SU-DHL-6 (cell line): ENCODE results near the gene ALCAM.

ENCODE experiments used
- H2AFZ ChIP-seq: fragments of 200-600 bp; sonication (generic); 2 replicates; pipeline ENCODE4 v1.6.1; 2014; ENCODE audit warnings: low read depth, mild to moderate bottlenecking, moderate library complexity, mixed read lengths, antibody characterized with exemption, low read length; ENCODE audit not compliant: severe bottlenecking
- H3F3A ChIP-seq: fragments of 200-600 bp; shearing (Covaris generic); 2 replicates; pipeline ENCODE4 v1.6.0; 2016; ENCODE audit warnings: antibody characterized with exemption, mild to moderate bottlenecking; ENCODE audit not compliant: insufficient read depth
- H3K27ac ChIP-seq: fragments of 200-600 bp; sonication (generic); 2 replicates; pipeline ENCODE4 v1.5.1; 2016; ENCODE audit warnings: low read depth, mild to moderate bottlenecking, low read length, moderate library complexity, mixed read lengths
- H3K27me3 ChIP-seq: fragments of 200-600 bp; sonication (generic), shearing (Covaris generic); 2 replicates; pipeline ENCODE4 v1.6.0; 2014; ENCODE audit warnings: mild to moderate bottlenecking, low read length
- H3K36me3 ChIP-seq: fragments of 200-600 bp; sonication (generic); 2 replicates; pipeline ENCODE4 v1.6.1; 2014; ENCODE audit warnings: mild to moderate bottlenecking, low read length, mixed read lengths
- H3K4me2 ChIP-seq: fragments of 300-600, 200-600 bp; shearing (Covaris generic), sonication (generic); 2 replicates; pipeline ENCODE4 v1.6.0; 2014; ENCODE audit warnings: low read length, low read depth, mild to moderate bottlenecking; ENCODE audit not compliant: poor library complexity, severe bottlenecking
- H3K4me3 ChIP-seq: fragments of 200-600 bp; sonication (generic); 2 replicates; pipeline ENCODE4 v1.5.1; 2014; ENCODE audit warnings: antibody characterized with exemption, low read length, mild to moderate bottlenecking, mixed read lengths; ENCODE audit not compliant: insufficient read depth, poor library complexity, severe bottlenecking
- H3K79me2 ChIP-seq: fragments of 200-600 bp; sonication (generic); 2 replicates; pipeline ENCODE4 v1.6.1; 2014; ENCODE audit warnings: mild to moderate bottlenecking, low read length, moderate library complexity; ENCODE audit not compliant: insufficient read depth
- H3K9ac ChIP-seq: fragments of 200-600 bp; sonication (generic); 2 replicates; pipeline ENCODE4 v1.7.0; 2014; ENCODE audit warnings: mild to moderate bottlenecking, low read length
- H3K9me2 ChIP-seq: fragments of 200-600 bp; sonication (generic); replicated peaks from 2 replicates; pipeline ENCODE4 v1.6.1; 2014; ENCODE audit warnings: low read length; ENCODE audit not compliant: insufficient read depth
- H3K9me3 ChIP-seq: fragments of 200-600 bp; sonication (generic); 2 replicates; pipeline ENCODE4 v1.6.1; 2014; ENCODE audit warnings: low read length, mixed read lengths; ENCODE audit not compliant: insufficient read depth
- H4K20me1 ChIP-seq: fragments of 200-600 bp; sonication (generic); 2 replicates; pipeline ENCODE4 v1.6.1; 2014; ENCODE audit warnings: low read depth, mild to moderate bottlenecking, antibody characterized with exemption, low read length, moderate library complexity, mixed read lengths
- EZH2phosphoT487 ChIP-seq: fragments of 200-600 bp; sonication (generic), shearing (Covaris generic); conservative IDR thresholded peaks from 2 replicates; pipeline ENCODE4 v1.6.1; 2018; ENCODE audit warnings: mild to moderate bottlenecking, antibody characterized with exemption, low read length, moderate library complexity, mixed read lengths
- TF ChIP-seq, protein P1 (sequence below): fragments of 200-600 bp; sonication (generic); IDR thresholded peaks from one replicate; pipeline ENCODE4 v1.5.1; 2017; ENCODE audit warnings: antibody characterized with exemption, mild to moderate bottlenecking, low read length, moderate library complexity; ENCODE audit not compliant: insufficient read depth, poor library complexity, severe bottlenecking

The ALCAM gene

DNA sequence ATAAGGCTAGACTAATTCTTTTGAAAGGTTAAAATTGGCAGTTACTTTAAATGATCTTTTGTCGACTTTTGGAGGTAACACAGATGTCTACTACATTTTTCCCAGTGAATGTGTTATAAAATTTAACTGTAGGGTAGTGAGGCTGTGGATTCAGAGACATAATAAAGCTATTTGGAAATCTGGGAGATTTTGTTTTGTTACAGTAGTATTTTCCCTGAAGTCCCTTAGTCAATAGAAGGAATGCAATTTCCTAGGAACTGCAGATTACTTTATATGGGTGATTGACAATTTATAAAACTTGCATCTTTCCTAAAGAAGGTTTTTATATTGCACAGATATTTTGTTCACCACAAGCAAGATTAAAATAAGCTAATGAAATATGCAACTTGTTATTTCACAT, 96.9 kb downstream of the ALCAM start:
- Histone ChIP-seq H3K4me2 (no peak overlapping the region), H2AFZ (no peak overlapping the region), H3K79me2 (peaks cover 57% of the 10 kb centered on the region)

DNA sequence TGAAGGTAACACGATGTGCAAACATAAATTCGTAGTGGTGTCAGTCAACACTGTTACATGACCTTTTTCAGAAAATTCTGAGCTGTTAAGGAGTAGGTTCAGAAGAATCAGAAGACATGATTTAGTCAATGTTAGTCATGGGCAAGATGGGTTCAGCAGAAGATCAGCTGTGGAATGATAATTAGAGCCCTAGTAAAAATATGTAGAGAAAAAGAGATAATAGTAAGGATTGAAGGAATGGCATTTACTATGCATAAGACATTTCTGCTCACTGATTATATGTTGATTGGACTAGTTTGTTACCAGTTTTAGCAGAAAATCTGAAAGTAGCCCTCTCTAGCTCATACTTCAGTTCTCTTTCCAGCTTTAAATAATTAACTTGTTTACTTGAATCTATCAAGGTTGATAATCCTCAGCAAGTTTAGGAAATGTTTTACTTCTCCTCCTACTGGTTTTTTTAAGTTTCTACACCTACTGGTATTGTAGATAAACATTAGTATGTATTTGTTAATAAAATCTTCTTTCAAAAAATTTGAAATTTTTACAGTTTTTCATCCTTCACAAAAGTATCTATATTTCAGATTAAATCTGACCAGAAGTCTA, 98.6 kb downstream of the ALCAM start:
- Histone ChIP-seq H3K27ac (no peak overlapping the region), H3K4me2 (no peak overlapping the region), H4K20me1 (no peaks in the 10 kb centered on the region), H3K4me3 (no peak overlapping the region), H2AFZ (no peak overlapping the region), H3K27me3 (no peaks in the 10 kb centered on the region), H3K79me2 (peaks cover 57% of the 10 kb centered on the region), H3F3A (no peaks in the 10 kb centered on the region), H3K9me3 (no peaks in the 10 kb centered on the region), H3K9ac (no peak overlapping the region), H3K9me2 (no peaks in the 10 kb centered on the region), H3K36me3 (no peaks in the 10 kb centered on the region)
- TF ChIP-seq EZH2phosphoT487 = no peak
- TF ChIP-seq, protein P1, sequence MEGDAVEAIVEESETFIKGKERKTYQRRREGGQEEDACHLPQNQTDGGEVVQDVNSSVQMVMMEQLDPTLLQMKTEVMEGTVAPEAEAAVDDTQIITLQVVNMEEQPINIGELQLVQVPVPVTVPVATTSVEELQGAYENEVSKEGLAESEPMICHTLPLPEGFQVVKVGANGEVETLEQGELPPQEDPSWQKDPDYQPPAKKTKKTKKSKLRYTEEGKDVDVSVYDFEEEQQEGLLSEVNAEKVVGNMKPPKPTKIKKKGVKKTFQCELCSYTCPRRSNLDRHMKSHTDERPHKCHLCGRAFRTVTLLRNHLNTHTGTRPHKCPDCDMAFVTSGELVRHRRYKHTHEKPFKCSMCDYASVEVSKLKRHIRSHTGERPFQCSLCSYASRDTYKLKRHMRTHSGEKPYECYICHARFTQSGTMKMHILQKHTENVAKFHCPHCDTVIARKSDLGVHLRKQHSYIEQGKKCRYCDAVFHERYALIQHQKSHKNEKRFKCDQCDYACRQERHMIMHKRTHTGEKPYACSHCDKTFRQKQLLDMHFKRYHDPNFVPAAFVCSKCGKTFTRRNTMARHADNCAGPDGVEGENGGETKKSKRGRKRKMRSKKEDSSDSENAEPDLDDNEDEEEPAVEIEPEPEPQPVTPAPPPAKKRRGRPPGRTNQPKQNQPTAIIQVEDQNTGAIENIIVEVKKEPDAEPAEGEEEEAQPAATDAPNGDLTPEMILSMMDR = no peak

More for the DNA sequence above, 96.9 kb downstream of the ALCAM start:
- H3K4me3 ChIP-seq = no peak overlapping the region
- H3K27ac ChIP-seq = no peak overlapping the region
- no peaks in the 10 kb centered on the region for H4K20me1 ChIP-seq
- no peaks in the 10 kb centered on the region for H3K9me2 ChIP-seq
- no peak overlapping the region for H3K9ac ChIP-seq
- no peaks in the 10 kb centered on the region for H3K36me3 ChIP-seq
- no peaks in the 10 kb centered on the region for H3K27me3 ChIP-seq
- no peaks in the 10 kb centered on the region for H3K9me3 ChIP-seq
- no peak for TF ChIP-seq EZH2phosphoT487
- TF ChIP-seq, protein P1 = no peak
- H3F3A ChIP-seq = no peaks in the 10 kb centered on the region

DNA sequence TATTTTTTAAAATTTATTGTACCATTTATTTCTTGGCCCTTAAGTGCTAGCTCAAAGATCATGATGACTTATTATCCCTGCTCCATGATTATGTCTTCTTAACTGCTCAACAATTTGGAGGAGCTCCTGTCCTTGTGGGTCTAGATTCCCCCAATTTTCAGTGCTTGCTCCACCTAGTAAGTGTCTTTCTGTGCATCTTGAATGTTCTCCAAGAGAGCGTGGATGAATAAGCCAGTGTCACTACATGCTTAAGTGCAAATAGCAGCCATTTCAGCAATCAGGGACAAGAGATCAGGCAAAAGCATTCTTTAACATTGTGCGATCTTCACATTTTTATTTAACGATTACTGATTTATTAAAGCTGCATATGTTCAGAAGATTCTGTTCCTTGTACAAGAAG, 99.4 kb downstream of the ALCAM start:
- H4K20me1 ChIP-seq = no peaks in the 10 kb centered on the region
- H3K9me3 ChIP-seq = no peaks in the 10 kb centered on the region
- H3K79me2 ChIP-seq = peaks cover 56% of the 10 kb centered on the region
- no peak overlapping the region for H3K4me3 ChIP-seq
- H3K27me3 ChIP-seq = no peaks in the 10 kb centered on the region
- H3K4me2 ChIP-seq = no peak overlapping the region
- H2AFZ ChIP-seq = no peak overlapping the region
- TF ChIP-seq, protein P1 = no peak
- TF ChIP-seq EZH2phosphoT487 = no peak
- no peaks in the 10 kb centered on the region for H3K9me2 ChIP-seq
- no peaks in the 10 kb centered on the region for H3K36me3 ChIP-seq
- no peak overlapping the region for H3K9ac ChIP-seq
- no peak overlapping the region for H3K27ac ChIP-seq
- H3F3A ChIP-seq = no peaks in the 10 kb centered on the region
